K562 (cell line): ENCODE data around the gene CFAP58. TPM values are rescaled to one million over a fixed set of nuclear protein-coding genes. Genes with fewer than 3 reads are reported as not detected.

Experiments used
- ATAC-seq: fragments of 200-7000 bp; cut with Tn5 transposase; 3 replicates; pipeline ENCODE4 v1.9.1; 2020; ENCODE audit warnings: moderate library complexity
- BruUV-seq: library from RNA; stranded (reverse); fragments of 400-500 nt; replicated peaks from 2 replicates; lab custom pipeline; 2021; lab: Mats Ljungman, UMichigan
- CTCF ChIA-PET: fragments of 300-600 bp; formaldehyde crosslinking; extraction: SDS; loops from one replicate; lab custom pipeline; 2021; ENCODE audit warnings: low intra/inter-chr PET ratio; lab: Yijun Ruan, JAX
- POLR2A ChIA-PET: fragments of 300-600, 350-650 bp; sonication (Branson Sonifier 250); formaldehyde crosslinking; extraction: SDS; loops from one replicate; lab custom pipeline; 2021; ENCODE audit warnings: antibody characterized with exemption, inconsistent platforms; lab: Yijun Ruan, JAX
- DNase-seq, 4 experiments: peaks; one replicate each; pipeline versions ENCODE4 v3.0.0 to v3.0.0-alpha.2; 2011 to 2018; ENCODE audit warnings: low spot score in 3 of 4, mixed read lengths in 3 of 4; ENCODE audit errors: extremely low read depth in 1 of 4
- FAIRE-seq: peaks from 2 replicates; lab custom pipeline; 2011; peaks lifted over from hg19 to GRCh38; lab: Jason Lieb, UNC
- H2AFZ ChIP-seq: 2 replicates; pipeline ENCODE4 v1.6.0; 2011; ENCODE audit warnings: low read depth, low read length, control low read depth, inconsistent platforms
- H3K27ac ChIP-seq: fragments of 200-600 bp; 3 replicates; pipeline ENCODE4 v1.8.0; 2011; ENCODE audit warnings: low read depth, mild to moderate bottlenecking, control low read depth, inconsistent platforms, low read length, moderate library complexity, mixed read lengths; ENCODE audit errors: extremely low read depth
- H3K27me3 ChIP-seq, 2 experiments: fragments of 300-600 bp in 1 of 2; 2 replicates in 1 of 2; 3 replicates in 1 of 2; pipeline versions ENCODE4 v1.6.0 to v1.8.0; 2011; ENCODE audit warnings: inconsistent platforms in 2 of 2, low read length in 2 of 2, mild to moderate bottlenecking in 1 of 2, mixed read lengths in 1 of 2, moderate library complexity in 1 of 2; ENCODE audit not compliant: control insufficient read depth in 2 of 2, insufficient read depth in 2 of 2
- H3K36me3 ChIP-seq: fragments of 300-600 bp; 3 replicates; pipeline ENCODE4 v1.8.0; 2011; ENCODE audit warnings: mild to moderate bottlenecking, low read length, inconsistent platforms; ENCODE audit not compliant: control insufficient read depth, insufficient read depth
- H3K4me1 ChIP-seq, 2 experiments: fragments of 200-600 bp in 1 of 2; replicated peaks in 1 of 2; 2 replicates in 1 of 2; 3 replicates in 1 of 2; pipeline versions ENCODE4 v1.5.1 to v1.8.0; 2011; ENCODE audit warnings: inconsistent platforms in 2 of 2, low read length in 2 of 2, mild to moderate bottlenecking in 1 of 2, mixed read lengths in 1 of 2, moderate library complexity in 1 of 2; ENCODE audit not compliant: control insufficient read depth in 2 of 2, insufficient read depth in 2 of 2
- H3K4me2 ChIP-seq: 2 replicates; pipeline ENCODE4 v1.6.1; 2011; ENCODE audit warnings: low read length, control low read depth, inconsistent platforms, mixed read lengths; ENCODE audit not compliant: insufficient read depth
- H3K4me3 ChIP-seq: fragments of 200-600 bp; sonication (generic), shearing (Covaris generic); 2 replicates; pipeline ENCODE4 v1.5.1; 2016; ENCODE audit warnings: control low read depth, inconsistent platforms
- H3K79me2 ChIP-seq: fragments of 200-600 bp; 3 replicates; pipeline ENCODE4 v1.8.0; 2011; ENCODE audit warnings: low read length, inconsistent platforms; ENCODE audit not compliant: control insufficient read depth, insufficient read depth
- H3K9ac ChIP-seq, 2 experiments: 2 replicates each; pipeline versions ENCODE4 v1.6.0 to v1.6.1; 2011; ENCODE audit warnings: low read depth in 2 of 2, low read length in 2 of 2, control low read depth in 1 of 2, inconsistent platforms in 1 of 2, mild to moderate bottlenecking in 1 of 2, mixed read lengths in 1 of 2; ENCODE audit not compliant: insufficient read depth in 1 of 2
- H3K9me1 ChIP-seq: one replicate; pipeline ENCODE4 v1.6.0; 2011; ENCODE audit warnings: inconsistent platforms, mild to moderate bottlenecking, low read length, moderate library complexity; ENCODE audit not compliant: control insufficient read depth, insufficient read depth
- H3K9me3 ChIP-seq: replicated peaks from 2 replicates; pipeline ENCODE4 v1.5.1; 2011; ENCODE audit warnings: low read depth, low read length, inconsistent platforms; ENCODE audit not compliant: control insufficient read depth, insufficient read depth
- H4K20me1 ChIP-seq: replicated peaks from 2 replicates; pipeline ENCODE4 v1.6.1; 2011; ENCODE audit warnings: low read length, inconsistent platforms, mixed read lengths; ENCODE audit not compliant: control insufficient read depth, insufficient read depth
- CHD2 ChIP-seq: IDR thresholded peaks from 2 replicates; pipeline ENCODE4 v1.6.1; 2011; ENCODE audit warnings: low read depth, low read length
- CTBP1 ChIP-seq: fragments of 450-650 bp; IDR thresholded peaks from 2 replicates; pipeline ENCODE4 v1.6.1; 2016; ENCODE audit warnings: borderline replicate concordance
- NFE2L1 ChIP-seq: fragments of 450-650 bp; IDR thresholded peaks from 2 replicates; pipeline ENCODE4 v1.6.1; 2016; ENCODE audit warnings: missing genetic modification characterization, low read depth, mild to moderate bottlenecking, missing compliant biosample characterization, moderate library complexity, borderline replicate concordance
- NFIC ChIP-seq: fragments of 450-650 bp; IDR thresholded peaks from 2 replicates; pipeline ENCODE4 v1.6.1; 2017; ENCODE audit warnings: mild to moderate bottlenecking, inconsistent platforms
- WGBS: fragments of 100-300 bp; shearing (Covaris generic); methylation state at CpG from one replicate; pipeline ENCODE4 v1.1.6; 2016; ENCODE audit warnings: low coverage, mixed read lengths; ENCODE audit not compliant: insufficient coverage; ENCODE audit errors: missing lambda C conversion rate; 5-methylcytosine and 5-hydroxymethylcytosine counted together
- in situ Hi-C: fragments of 300-500 bp; cut with MboI; formaldehyde crosslinking; loops from 4 replicates; pipeline ENCODE4 v1.15.0; 2018; ENCODE audit warnings: inconsistent platforms, mixed read lengths
- intact Hi-C: fragments of 100-400 bp; cut with micrococcal nuclease; formaldehyde crosslinking; loops from 2 replicates; pipeline ENCODE4 v1.14.2; 2022
- polyA plus RNA-seq, 8 experiments: library from polyadenylated mRNA; depleted of rRNA in 4 of 8; stranded (reverse) in 5 of 8; unstranded in 3 of 8; fragments of >200 nt; fragmentation: Nextera tagmentation in 2 of 8; fragmentation: Illumina TruSeq in 1 of 8; extraction: Ambion mirVana in 2 of 8; extraction: Trizol in 1 of 8; gene quantifications; 2 replicates each; pipeline versions ENCODE4 v1.2.1 to v1.2.3, GENCODE V29; 2011 to 2014; ENCODE audit warnings: inconsistent platforms in 1 of 8, missing spikeins in 1 of 8
- total RNA-seq, 7 experiments: library from RNA; depleted of rRNA in 6 of 7; stranded (reverse); fragments of >200 nt in 6 of 7; fragmentation: Illumina TruSeq in 2 of 7; extraction: Trizol in 2 of 7; gene quantifications; 2 replicates each; pipeline versions ENCODE4 v1.2.1 to v1.2.3, GENCODE V29; 2011 to 2021; ENCODE audit warnings: low replicate concordance in 1 of 7
- TF ChIP-seq, protein P1 (sequence below), 2 experiments: fragments of 450-650 bp in 1 of 2; sonication (generic) in 1 of 2; formaldehyde crosslinking in 1 of 2; IDR thresholded peaks; 2 replicates each; pipeline versions ENCODE4 v1.7.1 to v1.9.0; 2016 to 2022; ENCODE audit warnings: inconsistent platforms in 1 of 2, mild to moderate bottlenecking in 1 of 2, missing genetic modification reagents in 1 of 2

Gene CFAP58
- total and polyA plus RNA-seq, 9 of the 15 experiments (the other 6 are each of a cell fraction or from before 2014, with no cell fraction given) = 0.08 to 2.0 (median 0.71) TPM

DNA sequence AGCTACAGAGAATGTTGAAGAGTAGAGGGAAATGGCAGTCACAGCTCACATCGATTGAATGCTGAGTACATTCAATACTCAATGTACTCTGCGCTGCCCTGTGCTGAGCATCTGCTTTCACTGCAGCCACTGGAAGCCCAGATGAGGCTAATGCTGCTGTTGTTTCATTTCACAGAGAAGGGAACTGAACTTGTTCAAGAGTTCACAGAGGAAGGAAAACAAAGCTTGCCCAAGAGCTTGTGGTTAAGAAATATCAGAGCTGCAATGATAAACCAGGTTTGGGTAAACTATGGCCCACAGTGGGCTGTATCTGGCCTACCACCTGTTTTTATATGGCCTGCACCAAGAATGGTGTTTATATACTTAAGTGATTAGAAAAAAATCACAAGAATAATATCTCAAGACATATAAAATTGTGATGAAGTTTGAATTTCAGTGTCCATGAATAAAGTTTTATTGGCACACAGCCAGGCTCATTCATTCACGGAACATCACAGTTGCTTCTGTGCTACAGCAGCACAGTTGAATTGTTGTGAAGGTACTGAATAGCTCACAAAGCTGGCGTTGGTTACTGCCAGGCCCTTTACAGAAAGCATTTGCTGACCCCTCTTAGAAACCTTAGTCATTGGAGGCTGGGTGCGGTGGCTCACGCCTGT lies 64.1 kb downstream of the CFAP58 start:
- H3K9me3 ChIP-seq = no peaks in the 10 kb centered on the region
- TF ChIP-seq NFE2L1 (tag) (no peak), CHD2 (no peak), CTBP1 (no peak), NFIC (peak; percentile 75)
- TF ChIP-seq, protein P1, sequence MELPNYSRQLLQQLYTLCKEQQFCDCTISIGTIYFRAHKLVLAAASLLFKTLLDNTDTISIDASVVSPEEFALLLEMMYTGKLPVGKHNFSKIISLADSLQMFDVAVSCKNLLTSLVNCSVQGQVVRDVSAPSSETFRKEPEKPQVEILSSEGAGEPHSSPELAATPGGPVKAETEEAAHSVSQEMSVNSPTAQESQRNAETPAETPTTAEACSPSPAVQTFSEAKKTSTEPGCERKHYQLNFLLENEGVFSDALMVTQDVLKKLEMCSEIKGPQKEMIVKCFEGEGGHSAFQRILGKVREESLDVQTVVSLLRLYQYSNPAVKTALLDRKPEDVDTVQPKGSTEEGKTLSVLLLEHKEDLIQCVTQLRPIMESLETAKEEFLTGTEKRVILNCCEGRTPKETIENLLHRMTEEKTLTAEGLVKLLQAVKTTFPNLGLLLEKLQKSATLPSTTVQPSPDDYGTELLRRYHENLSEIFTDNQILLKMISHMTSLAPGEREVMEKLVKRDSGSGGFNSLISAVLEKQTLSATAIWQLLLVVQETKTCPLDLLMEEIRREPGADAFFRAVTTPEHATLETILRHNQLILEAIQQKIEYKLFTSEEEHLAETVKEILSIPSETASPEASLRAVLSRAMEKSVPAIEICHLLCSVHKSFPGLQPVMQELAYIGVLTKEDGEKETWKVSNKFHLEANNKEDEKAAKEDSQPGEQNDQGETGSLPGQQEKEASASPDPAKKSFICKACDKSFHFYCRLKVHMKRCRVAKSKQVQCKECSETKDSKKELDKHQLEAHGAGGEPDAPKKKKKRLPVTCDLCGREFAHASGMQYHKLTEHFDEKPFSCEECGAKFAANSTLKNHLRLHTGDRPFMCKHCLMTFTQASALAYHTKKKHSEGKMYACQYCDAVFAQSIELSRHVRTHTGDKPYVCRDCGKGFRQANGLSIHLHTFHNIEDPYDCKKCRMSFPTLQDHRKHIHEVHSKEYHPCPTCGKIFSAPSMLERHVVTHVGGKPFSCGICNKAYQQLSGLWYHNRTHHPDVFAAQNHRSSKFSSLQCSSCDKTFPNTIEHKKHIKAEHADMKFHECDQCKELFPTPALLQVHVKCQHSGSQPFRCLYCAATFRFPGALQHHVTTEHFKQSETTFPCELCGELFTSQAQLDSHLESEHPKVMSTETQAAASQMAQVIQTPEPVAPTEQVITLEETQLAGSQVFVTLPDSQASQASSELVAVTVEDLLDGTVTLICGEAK (IDR thresholded peaks at IDR 0.05) = peak; percentile 55; the same call in 1 of the 2 replicates
- TF ChIP-seq, protein P1 (CRISPR knock-in tag; IDR thresholded peaks at IDR 0.05) = no peak
- no peaks in the 10 kb centered on the region for H4K20me1 ChIP-seq
- FAIRE-seq (no peak), ATAC-seq (no peak), DNase-seq (no peak)
- WGBS = 10% methylated on average over 6 of the region's 6 CpGs
- intact Hi-C loops = no loop called here
- H3K9me1 ChIP-seq = no peaks in the 10 kb centered on the region
- H3K4me1 ChIP-seq = no peaks in the 10 kb centered on the region
- no peaks in the 10 kb centered on the region for H3K36me3 ChIP-seq
- ChIA-PET POLR2A (no interaction called here), CTCF (no interaction called here)
- no peak overlapping the region for H3K4me2 ChIP-seq
- no peak overlapping the region for H3K9ac ChIP-seq
- in situ Hi-C loops = no loop called here
- no peak overlapping the region for H3K27ac ChIP-seq
- no peak overlapping the region for H3K4me3 ChIP-seq
- peaks cover 0 to 9% of the 10 kb centered on the region in 2 experiments; a peak in 2 of 5 replicates for H3K27me3 ChIP-seq
- H3K79me2 ChIP-seq = no peaks in the 10 kb centered on the region
- H2AFZ ChIP-seq = no peak overlapping the region
- BruUV-seq = no TSS peak
